ENCODE results near the gene GNAL.
"Not testable (repeated sequence)": the region's sequence is repeated elsewhere in the genome, so short reads cannot be mapped to it uniquely, and the experiment has no call there.

GNAL gene

GRCh38 chr18:11674119-11674518 is 14.9 kb upstream of the GNAL start:
- peaks cover 2% of the 10 kb centered on the region for H3K27me3 Mint-ChIP-seq (ENCODE audit: low read depth)
- H3K36me3 Mint-ChIP-seq (ENCODE audit: low read depth) = no peaks in the 10 kb centered on the region
- H3K27ac Mint-ChIP-seq = no peak overlapping the region
- no peaks in the 10 kb centered on the region for H3K4me1 Mint-ChIP-seq (ENCODE audit: low read depth)
- no peaks in the 10 kb centered on the region for H3K9me3 Mint-ChIP-seq
- no peak for DNase-seq (ENCODE audit: low spot score)
- no peak overlapping the region for H3K4me3 Mint-ChIP-seq

DNA sequence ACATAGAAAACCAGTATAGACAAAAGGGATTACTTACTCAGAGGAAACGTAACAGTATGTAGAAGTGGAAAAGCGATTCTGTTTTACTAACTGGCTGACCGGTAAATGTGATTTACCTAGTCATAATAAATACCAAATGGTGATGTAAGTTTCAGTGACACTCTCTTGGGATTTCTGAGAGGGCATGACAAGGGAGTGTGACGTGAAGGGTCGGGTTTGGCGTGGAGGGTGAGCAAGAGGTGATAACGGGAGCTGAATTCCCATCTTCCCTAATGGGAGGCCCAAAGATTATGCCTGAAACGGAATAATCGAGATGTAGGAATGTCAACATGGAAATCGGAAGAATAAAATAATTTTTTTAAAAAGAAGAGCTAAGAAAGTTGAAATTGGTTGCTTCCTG is 12.7 kb upstream of the GNAL start:
- H3K4me3 Mint-ChIP-seq = no peak overlapping the region
- H3K27me3 Mint-ChIP-seq (ENCODE audit: low read depth) = peaks cover 6% of the 10 kb centered on the region
- no peaks in the 10 kb centered on the region for H3K4me1 Mint-ChIP-seq (ENCODE audit: low read depth)
- no peak for DNase-seq (ENCODE audit: low spot score)
- H3K27ac Mint-ChIP-seq = no peak overlapping the region
- H3K36me3 Mint-ChIP-seq (ENCODE audit: low read depth) = no peaks in the 10 kb centered on the region
- no peaks in the 10 kb centered on the region for H3K9me3 Mint-ChIP-seq

DNA sequence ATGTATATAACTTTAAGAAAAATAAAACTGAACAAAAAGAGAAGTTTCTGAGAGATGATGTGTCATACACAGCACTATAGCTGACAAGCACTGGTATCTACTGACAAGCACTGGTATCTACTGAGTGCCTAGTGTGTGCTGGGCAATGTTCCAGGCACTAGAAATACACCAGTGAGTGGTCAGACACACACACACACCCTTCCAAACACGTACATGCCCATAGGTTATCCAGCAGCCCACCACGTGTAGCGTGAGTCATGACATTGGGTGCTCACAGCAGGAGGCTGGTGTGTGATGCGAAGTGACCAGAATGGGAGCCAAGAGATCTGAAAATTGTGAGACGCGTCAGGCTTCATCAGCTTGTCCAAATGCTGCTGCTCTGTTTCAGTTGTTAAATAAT is 12.2 kb upstream of the GNAL start:
- DNase-seq (ENCODE audit: low spot score) = no peak
- Mint-ChIP-seq H3K27ac (no peak overlapping the region), H3K9me3 (no peaks in the 10 kb centered on the region), H3K4me3 (no peak overlapping the region), H3K36me3 (ENCODE audit: low read depth) (no peaks in the 10 kb centered on the region), H3K4me1 (ENCODE audit: low read depth) (no peaks in the 10 kb centered on the region), H3K27me3 (ENCODE audit: low read depth) (peaks cover 6% of the 10 kb centered on the region)

- Mint-ChIP-seq H3K4me1 (ENCODE audit: low read depth) (no peaks in the 10 kb centered on the region), H3K27ac (no peak overlapping the region), H3K9me3 (no peaks in the 10 kb centered on the region), H3K27me3 (ENCODE audit: low read depth) (peaks cover 17% of the 10 kb centered on the region), H3K4me3 (no peak overlapping the region), H3K36me3 (ENCODE audit: low read depth) (no peaks in the 10 kb centered on the region)
- DNase-seq (ENCODE audit: low spot score) = no peak
Measured at GRCh38 chr18:11678211-11678610, 10.9 kb upstream of the GNAL start.

GRCh38 chr18:11689669-11690565 is 853 bp downstream of the GNAL start:
- peak; percentile 5 for DNase-seq (ENCODE audit: low spot score)
- Mint-ChIP-seq H3K4me3 (peak overlapping the region; percentile 51), H3K4me1 (ENCODE audit: low read depth) (peaks cover 5% of the 10 kb centered on the region), H3K27ac (no peak overlapping the region), H3K36me3 (ENCODE audit: low read depth) (no peaks in the 10 kb centered on the region), H3K9me3 (no peaks in the 10 kb centered on the region), H3K27me3 (ENCODE audit: low read depth) (peaks cover 50% of the 10 kb centered on the region)

GRCh38 chr18:11690660-11691059 is 1.6 kb downstream of the GNAL start:
- H3K27ac Mint-ChIP-seq; DNase-seq (ENCODE audit: low spot score); H3K4me1 Mint-ChIP-seq (ENCODE audit: low read depth); H3K36me3 Mint-ChIP-seq (ENCODE audit: low read depth); H3K4me3 Mint-ChIP-seq; H3K9me3 Mint-ChIP-seq: not testable (repeated sequence)
- H3K27me3 Mint-ChIP-seq (ENCODE audit: low read depth) = peaks cover 50% of the 10 kb centered on the region

- H3K27ac Mint-ChIP-seq = no peak overlapping the region
- no peak for DNase-seq (ENCODE audit: low spot score)
- H3K4me1 Mint-ChIP-seq (ENCODE audit: low read depth) = no peaks in the 10 kb centered on the region
- no peaks in the 10 kb centered on the region for H3K9me3 Mint-ChIP-seq
- H3K4me3 Mint-ChIP-seq = no peak overlapping the region
- no peaks in the 10 kb centered on the region for H3K36me3 Mint-ChIP-seq (ENCODE audit: low read depth)
- H3K27me3 Mint-ChIP-seq (ENCODE audit: low read depth) = peaks cover 15% of the 10 kb centered on the region
Measured at GRCh38 chr18:11695736-11696135, 6.7 kb downstream of the GNAL start.

DNA sequence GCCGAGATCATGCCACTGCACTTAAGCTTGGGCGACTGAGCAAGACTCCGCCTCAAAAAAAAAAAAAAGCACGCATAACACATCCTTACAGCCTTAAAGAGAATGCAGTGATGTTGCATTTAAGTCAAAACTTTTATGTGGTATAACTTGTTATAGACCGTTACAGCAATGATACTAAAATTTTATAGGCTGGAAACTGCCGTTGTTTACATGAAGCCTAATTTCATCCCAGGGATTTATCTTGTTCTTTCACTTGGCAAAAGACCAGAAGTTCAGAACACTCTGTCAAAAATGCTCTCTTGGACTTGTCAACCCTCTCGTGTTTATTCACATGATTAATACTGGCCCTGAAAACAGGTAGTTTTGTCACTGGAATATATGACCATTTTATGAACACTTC is 7.4 kb downstream of the GNAL start:
- Mint-ChIP-seq H3K4me1 (ENCODE audit: low read depth) (no peaks in the 10 kb centered on the region), H3K9me3 (no peaks in the 10 kb centered on the region), H3K4me3 (no peak overlapping the region), H3K36me3 (ENCODE audit: low read depth) (no peaks in the 10 kb centered on the region), H3K27me3 (ENCODE audit: low read depth) (peaks cover 15% of the 10 kb centered on the region), H3K27ac (no peak overlapping the region)
- no peak for DNase-seq (ENCODE audit: low spot score)

GRCh38 chr18:11700876-11701275 is 11.8 kb downstream of the GNAL start:
- no peaks in the 10 kb centered on the region for H3K9me3 Mint-ChIP-seq

GRCh38 chr18:11710578-11710977 is 21.5 kb downstream of the GNAL start:
- Mint-ChIP-seq H3K27me3 (ENCODE audit: low read depth) (peaks cover 12% of the 10 kb centered on the region), H3K9me3 (no peaks in the 10 kb centered on the region), H3K4me3 (no peak overlapping the region), H3K36me3 (ENCODE audit: low read depth) (no peaks in the 10 kb centered on the region), H3K4me1 (ENCODE audit: low read depth) (no peaks in the 10 kb centered on the region), H3K27ac (no peak overlapping the region)
- DNase-seq (ENCODE audit: low spot score) = no peak

More at GRCh38 chr18:11700876-11701275, 11.8 kb downstream of the GNAL start:
- Mint-ChIP-seq H3K36me3 (ENCODE audit: low read depth) (no peaks in the 10 kb centered on the region), H3K4me1 (ENCODE audit: low read depth) (no peaks in the 10 kb centered on the region), H3K27me3 (ENCODE audit: low read depth) (peaks cover 4% of the 10 kb centered on the region), H3K4me3 (no peak overlapping the region), H3K27ac (no peak overlapping the region)
- DNase-seq (ENCODE audit: low spot score) = no peak

- no peaks in the 10 kb centered on the region for H3K36me3 Mint-ChIP-seq (ENCODE audit: low read depth)
- DNase-seq (ENCODE audit: low spot score) = no peak
- H3K4me3 Mint-ChIP-seq = no peak overlapping the region
- H3K27ac Mint-ChIP-seq = no peak overlapping the region
- no peaks in the 10 kb centered on the region for H3K9me3 Mint-ChIP-seq
- H3K4me1 Mint-ChIP-seq (ENCODE audit: low read depth) = no peaks in the 10 kb centered on the region
- peaks cover 15% of the 10 kb centered on the region for H3K27me3 Mint-ChIP-seq (ENCODE audit: low read depth)
Measured at GRCh38 chr18:11713756-11714155, 24.7 kb downstream of the GNAL start.

GRCh38 chr18:11714244-11714918 is 25.3 kb downstream of the GNAL start:
- Mint-ChIP-seq H3K27me3 (ENCODE audit: low read depth) (peaks cover 14% of the 10 kb centered on the region), H3K4me3 (no peak overlapping the region), H3K36me3 (ENCODE audit: low read depth) (no peaks in the 10 kb centered on the region), H3K27ac (no peak overlapping the region), H3K4me1 (ENCODE audit: low read depth) (no peaks in the 10 kb centered on the region), H3K9me3 (no peaks in the 10 kb centered on the region)
- no peak for DNase-seq (ENCODE audit: low spot score)

GRCh38 chr18:11716767-11717315 is 27.8 kb downstream of the GNAL start:
- not testable (repeated sequence) for H3K4me1 Mint-ChIP-seq (ENCODE audit: low read depth); H3K36me3 Mint-ChIP-seq (ENCODE audit: low read depth); H3K4me3 Mint-ChIP-seq; DNase-seq (ENCODE audit: low spot score); H3K27me3 Mint-ChIP-seq (ENCODE audit: low read depth); H3K27ac Mint-ChIP-seq; H3K9me3 Mint-ChIP-seq

DNA sequence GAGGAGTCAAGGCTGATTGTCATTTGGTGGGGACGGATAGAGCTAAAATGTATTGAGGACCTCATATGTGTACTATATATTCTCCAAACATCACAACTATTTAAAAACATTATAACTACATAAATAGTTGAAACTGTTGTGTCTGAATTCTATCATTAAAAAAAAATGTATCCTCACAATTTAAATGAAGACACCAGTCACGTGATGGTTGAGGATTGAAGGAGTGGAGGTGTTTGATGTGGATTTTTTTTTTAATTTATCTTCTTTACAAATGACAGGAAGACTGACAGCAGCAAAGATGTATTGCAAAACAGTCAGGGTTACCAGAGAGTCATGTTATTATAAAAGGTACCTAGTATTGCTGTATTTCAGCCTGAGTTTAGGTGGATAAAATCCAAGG is 30.0 kb downstream of the GNAL start:
- H3K4me3 Mint-ChIP-seq = no peak overlapping the region
- H3K27me3 Mint-ChIP-seq (ENCODE audit: low read depth) = peaks cover 3% of the 10 kb centered on the region
- H3K4me1 Mint-ChIP-seq (ENCODE audit: low read depth) = no peaks in the 10 kb centered on the region
- no peak for DNase-seq (ENCODE audit: low spot score)
- no peak overlapping the region for H3K27ac Mint-ChIP-seq
- H3K36me3 Mint-ChIP-seq (ENCODE audit: low read depth) = no peaks in the 10 kb centered on the region
- H3K9me3 Mint-ChIP-seq = no peaks in the 10 kb centered on the region

Measured in T-helper 2 cell treated with Interferon-gamma antibody and Interleukin-4, amounts not matched to agents 5 μg/mL and 100 μg/mL, for 36 hours (primary cell).